Right atrium auricular region (tissue), 2 donors: ENCODE measurements around the gene HTR3E. TPM values are rescaled to one million over a fixed set of nuclear protein-coding genes. Genes with fewer than 3 reads are reported as not detected.
"Not testable (repeated sequence)": the region's sequence is repeated elsewhere in the genome, so short reads cannot be mapped to it uniquely, and the experiment has no call there.

ENCODE experiments used
- DNase-seq: peaks from one replicate; pipeline ENCODE4 v3.0.0-alpha.2; 2019; ENCODE audit warnings: low spot score
- H3K27ac ChIP-seq, 2 donors: fragments of 200-600 bp; sonication (generic); 1 replicate in 1 of 2; 2 replicates in 1 of 2; pipeline ENCODE4 v1.5.1; 2016 to 2019
- H3K27me3 ChIP-seq, 2 donors: fragments of 200-600 bp; sonication (generic); one replicate each; pipeline versions ENCODE4 v1.5.1 to v1.6.0; 2017 to 2019
- H3K36me3 ChIP-seq: fragments of 200-600 bp; sonication (generic); one replicate; pipeline ENCODE4 v1.5.1; 2016
- H3K4me1 ChIP-seq, 2 donors: fragments of 200-600 bp; sonication (generic); one replicate each; pipeline versions ENCODE4 v1.5.1 to v1.6.0; 2017 to 2019
- H3K4me3 ChIP-seq, 2 donors: fragments of 200-600 bp; sonication (generic); 1 replicate in 1 of 2; 2 replicates in 1 of 2; pipeline ENCODE4 v1.5.1; 2017 to 2019; ENCODE audit warnings: mild to moderate bottlenecking in 1 of 2, moderate library complexity in 1 of 2
- H3K9me3 ChIP-seq, 2 donors: fragments of 200-600 bp; sonication (generic); one replicate each; pipeline ENCODE4 v1.5.1; 2019
- total RNA-seq, 2 donors: library from RNA; depleted of rRNA; stranded (reverse); fragments of >200 nt; gene quantifications; one replicate each; pipeline ENCODE4 v1.1.0, GENCODE V29; 2016
- TF ChIP-seq, protein P1 (sequence below), 2 donors: fragments of 200-600 bp; sonication (generic); IDR thresholded peaks; one replicate each; pipeline ENCODE4 v1.5.1; 2019; ENCODE audit warnings: antibody characterized with exemption in 2 of 2

HTR3E gene
- total RNA-seq, 2 donors from 2014 or later = not detected

DNA sequence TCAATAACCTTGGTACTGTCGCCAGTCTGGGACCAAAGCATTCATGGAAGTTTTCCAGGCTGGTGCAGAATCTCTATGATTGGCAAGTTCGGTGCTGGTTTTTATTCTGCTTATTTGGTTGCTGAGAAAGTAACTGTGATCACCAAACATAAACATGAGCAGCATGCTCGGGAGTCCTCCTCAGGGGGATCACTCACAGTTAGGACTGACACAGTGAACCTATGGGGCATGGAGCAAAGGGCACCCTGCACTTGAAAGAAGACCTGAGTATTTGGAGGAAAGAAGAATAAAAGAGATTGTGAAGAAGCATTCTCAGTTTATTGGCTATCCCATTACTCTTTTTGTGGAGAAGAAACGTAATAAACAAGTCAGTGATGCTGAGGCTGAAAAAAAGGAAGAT, 19.2 kb downstream of the HTR3E start:
- Histone ChIP-seq H3K4me3 (no peak overlapping the region), H3K4me1 (no peaks in the 10 kb centered on the region), H3K27me3 (no peaks in the 10 kb centered on the region), H3K27ac (no peak overlapping the region), H3K36me3 (no peaks in the 10 kb centered on the region), H3K9me3 (no peaks in the 10 kb centered on the region)
- DNase-seq = no peak
- TF ChIP-seq, protein P1, sequence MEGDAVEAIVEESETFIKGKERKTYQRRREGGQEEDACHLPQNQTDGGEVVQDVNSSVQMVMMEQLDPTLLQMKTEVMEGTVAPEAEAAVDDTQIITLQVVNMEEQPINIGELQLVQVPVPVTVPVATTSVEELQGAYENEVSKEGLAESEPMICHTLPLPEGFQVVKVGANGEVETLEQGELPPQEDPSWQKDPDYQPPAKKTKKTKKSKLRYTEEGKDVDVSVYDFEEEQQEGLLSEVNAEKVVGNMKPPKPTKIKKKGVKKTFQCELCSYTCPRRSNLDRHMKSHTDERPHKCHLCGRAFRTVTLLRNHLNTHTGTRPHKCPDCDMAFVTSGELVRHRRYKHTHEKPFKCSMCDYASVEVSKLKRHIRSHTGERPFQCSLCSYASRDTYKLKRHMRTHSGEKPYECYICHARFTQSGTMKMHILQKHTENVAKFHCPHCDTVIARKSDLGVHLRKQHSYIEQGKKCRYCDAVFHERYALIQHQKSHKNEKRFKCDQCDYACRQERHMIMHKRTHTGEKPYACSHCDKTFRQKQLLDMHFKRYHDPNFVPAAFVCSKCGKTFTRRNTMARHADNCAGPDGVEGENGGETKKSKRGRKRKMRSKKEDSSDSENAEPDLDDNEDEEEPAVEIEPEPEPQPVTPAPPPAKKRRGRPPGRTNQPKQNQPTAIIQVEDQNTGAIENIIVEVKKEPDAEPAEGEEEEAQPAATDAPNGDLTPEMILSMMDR (IDR thresholded peaks at IDR 0.05) = no peak

DNA sequence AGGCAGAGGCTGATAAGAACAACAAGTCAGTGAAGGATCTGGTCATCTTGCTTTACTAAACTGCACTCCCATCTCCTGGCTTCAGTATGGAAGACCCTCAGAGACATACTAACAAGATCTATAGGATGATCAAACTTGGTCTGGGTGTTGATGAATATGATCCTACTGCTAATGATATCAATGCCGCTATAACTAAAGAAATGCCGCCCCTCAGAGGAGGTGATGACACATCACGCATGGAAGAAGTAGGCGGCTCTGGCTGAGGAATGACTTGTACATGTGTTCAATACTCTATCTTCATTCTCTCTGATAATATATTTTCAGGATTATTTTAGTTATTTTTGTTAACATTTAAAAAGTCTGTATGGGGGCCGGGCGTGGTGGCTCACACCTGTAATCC, 20.8 kb downstream of the HTR3E start:
- Histone ChIP-seq H3K27ac (no peak overlapping the region), H3K36me3 (no peaks in the 10 kb centered on the region), H3K4me3 (no peak overlapping the region), H3K4me1 (no peaks in the 10 kb centered on the region), H3K9me3 (no peaks in the 10 kb centered on the region), H3K27me3 (no peaks in the 10 kb centered on the region)
- TF ChIP-seq, protein P1 (IDR thresholded peaks at IDR 0.05) = no peak
- no peak for DNase-seq

DNA sequence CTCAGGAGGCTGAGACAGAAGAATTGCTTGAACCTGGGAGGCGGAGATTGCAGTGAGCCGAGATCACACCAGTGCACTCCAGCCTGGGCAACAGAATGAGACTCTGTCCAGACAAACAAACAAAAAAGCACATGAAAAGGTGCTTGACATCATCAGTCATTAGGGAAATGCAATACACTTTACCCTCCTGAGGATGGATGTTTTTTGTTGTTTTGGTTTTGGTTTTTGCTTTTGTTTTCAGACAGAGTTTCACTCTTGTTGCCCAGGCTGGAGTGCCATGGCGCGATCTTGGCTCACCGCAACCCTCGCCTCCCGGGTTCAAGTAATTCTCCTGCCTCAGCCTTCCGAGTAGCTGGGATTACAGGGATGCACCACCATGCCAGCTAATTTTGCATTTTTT, 24.2 kb downstream of the HTR3E start:
- not testable (repeated sequence) for H3K27me3 ChIP-seq, H3K4me3 ChIP-seq, H3K36me3 ChIP-seq, H3K9me3 ChIP-seq, DNase-seq, H3K27ac ChIP-seq, H3K4me1 ChIP-seq

DNA sequence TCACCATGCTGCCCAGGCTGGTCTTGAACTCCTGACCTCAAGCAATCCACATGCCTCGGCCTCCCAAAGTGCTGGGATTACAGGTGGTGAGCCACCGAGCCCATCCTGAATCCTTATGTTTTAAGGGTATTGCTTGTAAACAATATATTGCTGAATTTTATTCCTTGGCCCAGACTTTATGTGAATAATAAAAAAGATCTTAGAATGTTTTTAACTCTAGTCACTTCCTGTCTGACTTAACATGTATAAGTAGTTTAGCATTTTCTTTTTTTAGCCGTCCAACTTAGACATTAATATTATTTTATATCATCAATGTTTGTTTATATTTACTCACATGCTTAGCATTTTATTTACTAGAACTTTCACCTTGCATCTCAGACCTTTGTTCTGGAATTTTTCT, 29.1 kb downstream of the HTR3E start:
- TF ChIP-seq, protein P1 (IDR thresholded peaks at IDR 0.05) = no peak

DNA sequence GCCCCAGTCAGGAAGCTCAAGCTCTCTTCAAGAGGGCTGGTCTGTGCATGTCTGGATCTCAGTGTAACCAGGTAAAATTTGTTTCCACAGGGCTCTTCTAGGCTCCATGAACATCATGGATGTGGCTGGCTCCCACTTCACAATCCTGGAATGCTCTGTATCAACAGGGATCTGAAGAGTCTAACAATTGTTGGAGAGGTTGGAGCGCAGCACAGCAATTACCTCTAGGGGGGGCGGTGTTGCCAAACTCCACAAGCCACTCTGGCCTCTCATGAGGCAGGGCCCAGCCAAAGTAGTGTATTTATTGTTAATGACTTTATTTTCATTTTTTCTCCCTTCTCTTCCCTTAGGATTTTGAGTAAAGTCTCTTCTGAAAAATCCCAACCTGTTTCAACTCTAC, 32.1 kb downstream of the HTR3E start:
- no peaks in the 10 kb centered on the region for H3K36me3 ChIP-seq
- H3K27me3 ChIP-seq = no peaks in the 10 kb centered on the region
- DNase-seq = no peak
- peaks cover 0 to 5% of the 10 kb centered on the region in 2 donors for H3K4me1 ChIP-seq
- H3K9me3 ChIP-seq = no peaks in the 10 kb centered on the region
- H3K4me3 ChIP-seq = no peak overlapping the region
- TF ChIP-seq, protein P1 (IDR thresholded peaks at IDR 0.05) = peak in 1 of 2 donors; percentile 40
- no peak overlapping the region for H3K27ac ChIP-seq

More for the DNA sequence above, 29.1 kb downstream of the HTR3E start:
- Histone ChIP-seq H3K4me3 (no peak overlapping the region), H3K4me1 (no peaks in the 10 kb centered on the region), H3K27ac (no peak overlapping the region), H3K9me3 (no peaks in the 10 kb centered on the region), H3K27me3 (no peaks in the 10 kb centered on the region), H3K36me3 (no peaks in the 10 kb centered on the region)
- DNase-seq = no peak

DNA sequence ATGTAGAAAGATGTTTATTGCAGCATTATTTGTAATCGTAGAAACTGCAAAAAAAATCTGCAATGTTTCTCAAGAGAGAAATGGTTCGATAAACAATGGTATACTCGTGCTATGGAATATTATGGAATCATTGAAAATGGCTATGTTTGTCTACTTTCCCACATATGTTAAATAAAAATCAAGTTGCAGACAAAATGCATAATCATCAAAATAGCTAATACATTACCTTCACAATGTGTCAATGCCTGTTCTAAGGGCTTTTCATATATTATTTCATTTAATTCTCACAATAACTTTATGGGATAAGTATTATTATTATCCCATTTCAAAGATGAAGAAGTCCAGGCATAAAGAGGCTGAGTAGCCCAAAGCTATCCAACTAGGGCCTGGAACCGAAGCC, 36.1 kb downstream of the HTR3E start:
- no peaks in the 10 kb centered on the region for H3K9me3 ChIP-seq
- peaks cover 6% of the 10 kb centered on the region for H3K36me3 ChIP-seq
- H3K4me1 ChIP-seq = peaks cover 0 to 24% of the 10 kb centered on the region in 2 donors
- H3K27me3 ChIP-seq = no peaks in the 10 kb centered on the region
- TF ChIP-seq, protein P1 (IDR thresholded peaks at IDR 0.05) = no peak
- H3K27ac ChIP-seq = no peak overlapping the region
- DNase-seq = no peak
- no peak overlapping the region for H3K4me3 ChIP-seq
